ENCODE results near the gene GUCY1A2.

The GUCY1A2 gene

DNA sequence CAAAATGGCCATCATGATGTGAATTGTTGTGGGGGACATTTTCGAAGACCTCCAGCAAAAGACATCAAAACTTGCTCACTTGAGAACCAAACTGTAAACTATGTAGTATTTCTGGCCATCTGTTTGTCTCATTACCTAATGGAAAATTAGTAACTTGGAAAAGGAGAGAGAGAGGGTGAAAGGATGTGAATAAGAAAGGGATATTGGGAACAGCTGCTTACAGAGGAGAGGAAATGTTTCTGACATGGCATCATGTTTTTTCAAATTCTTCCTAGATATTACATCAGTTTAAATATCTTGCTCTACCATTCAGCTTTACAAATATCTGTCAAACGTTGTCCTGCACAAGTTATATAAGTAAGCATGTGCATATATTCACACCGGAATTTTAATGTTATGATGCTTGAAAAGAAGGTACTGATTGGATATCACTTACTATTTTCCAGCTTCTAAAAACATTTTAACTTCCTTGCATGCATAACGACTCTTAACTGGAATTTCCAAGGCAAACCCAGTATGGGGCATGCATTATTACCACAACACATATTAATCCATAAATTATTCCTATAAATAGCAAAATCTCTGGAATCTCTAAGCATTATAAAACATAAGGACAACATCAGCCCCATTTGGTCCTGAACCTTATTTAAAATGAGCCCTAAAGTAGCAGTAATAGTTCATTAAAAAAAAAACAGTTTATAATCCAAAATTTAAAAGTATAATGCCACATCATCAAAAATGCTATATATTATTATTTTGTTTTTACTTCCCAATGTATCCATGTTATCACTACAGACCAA lies 20.0 kb downstream of the GUCY1A2 start:
- no peak for DNase-seq (ENCODE audit: low read depth)

DNA sequence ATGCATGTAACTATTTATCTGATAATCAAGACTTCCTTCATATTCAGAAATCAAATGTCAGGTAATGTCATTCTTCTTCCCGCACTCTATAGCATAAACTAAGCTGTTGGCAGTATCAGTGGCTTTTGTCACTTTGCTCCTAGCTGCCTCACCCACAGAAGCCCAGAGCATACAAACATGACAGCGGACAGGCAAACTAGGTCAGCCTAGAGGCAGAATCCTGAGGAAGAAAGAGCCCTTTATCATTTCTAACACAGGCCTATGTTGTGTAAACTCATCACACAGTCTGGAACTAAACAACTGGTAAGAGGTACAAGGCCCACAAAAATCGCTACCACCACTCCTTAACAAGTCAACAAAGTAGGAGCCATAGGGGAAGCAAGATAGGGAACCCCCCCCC lies 21.0 kb downstream of the GUCY1A2 start:
- no peak for DNase-seq (ENCODE audit: low read depth)

DNA sequence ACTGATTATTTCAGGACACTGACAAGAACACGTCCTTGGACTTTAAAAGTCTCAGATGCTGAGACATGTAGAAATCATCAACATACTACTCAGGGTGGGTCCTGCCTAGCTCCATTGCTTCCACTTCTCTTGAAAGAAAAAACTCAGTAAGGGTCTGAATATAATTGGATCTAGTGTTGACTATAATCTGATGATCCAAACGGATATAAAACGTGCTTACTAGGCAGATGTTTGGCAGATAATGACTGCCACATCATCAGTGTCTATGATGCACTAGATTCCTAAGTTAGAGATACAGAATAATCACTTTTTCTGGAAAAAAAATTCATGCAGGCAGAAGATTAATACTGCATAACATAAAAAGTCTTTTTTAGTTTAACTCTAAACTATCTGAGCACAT lies 21.6 kb downstream of the GUCY1A2 start:
- no peak for DNase-seq (ENCODE audit: low read depth)

DNA sequence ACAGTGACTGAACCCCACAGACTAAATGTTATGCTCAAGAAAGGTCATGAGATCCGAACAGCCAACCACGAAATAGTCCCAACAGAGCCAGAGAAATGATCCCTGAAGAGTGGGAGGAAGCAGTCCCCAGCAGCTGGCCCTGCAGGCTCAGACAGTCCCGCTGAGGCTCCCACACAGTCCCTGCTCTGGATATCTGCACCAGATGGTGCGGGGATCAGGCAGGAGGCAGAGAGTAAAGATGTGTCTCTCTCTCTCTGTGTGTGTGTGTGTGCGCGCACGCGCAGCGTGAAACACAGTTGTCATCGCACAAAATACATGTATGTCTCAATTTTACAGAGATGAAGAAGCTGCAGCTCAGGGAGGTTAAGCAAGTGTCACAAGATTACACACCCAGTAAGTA lies 27.9 kb downstream of the GUCY1A2 start:
- no peak for DNase-seq (ENCODE audit: low read depth)

DNA sequence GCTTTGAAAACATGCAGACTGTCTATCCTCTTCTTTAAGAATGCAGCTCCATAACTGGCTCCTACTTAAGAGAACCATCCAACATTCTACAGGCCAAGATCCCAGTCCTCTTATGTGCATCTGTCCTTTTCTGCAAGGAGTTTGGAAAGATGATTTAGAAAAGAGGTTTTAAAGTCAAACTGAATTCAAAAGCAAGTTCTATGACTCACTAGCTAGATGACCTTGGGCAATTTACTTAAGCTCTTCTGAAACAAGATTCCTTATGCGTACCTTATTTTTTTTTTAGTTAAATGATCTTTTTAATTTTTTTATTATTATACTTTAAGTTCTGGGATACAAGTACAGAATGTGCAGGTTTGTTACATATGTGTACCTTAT lies 29.2 kb downstream of the GUCY1A2 start:
- DNase-seq (ENCODE audit: low read depth): no peak

DNA sequence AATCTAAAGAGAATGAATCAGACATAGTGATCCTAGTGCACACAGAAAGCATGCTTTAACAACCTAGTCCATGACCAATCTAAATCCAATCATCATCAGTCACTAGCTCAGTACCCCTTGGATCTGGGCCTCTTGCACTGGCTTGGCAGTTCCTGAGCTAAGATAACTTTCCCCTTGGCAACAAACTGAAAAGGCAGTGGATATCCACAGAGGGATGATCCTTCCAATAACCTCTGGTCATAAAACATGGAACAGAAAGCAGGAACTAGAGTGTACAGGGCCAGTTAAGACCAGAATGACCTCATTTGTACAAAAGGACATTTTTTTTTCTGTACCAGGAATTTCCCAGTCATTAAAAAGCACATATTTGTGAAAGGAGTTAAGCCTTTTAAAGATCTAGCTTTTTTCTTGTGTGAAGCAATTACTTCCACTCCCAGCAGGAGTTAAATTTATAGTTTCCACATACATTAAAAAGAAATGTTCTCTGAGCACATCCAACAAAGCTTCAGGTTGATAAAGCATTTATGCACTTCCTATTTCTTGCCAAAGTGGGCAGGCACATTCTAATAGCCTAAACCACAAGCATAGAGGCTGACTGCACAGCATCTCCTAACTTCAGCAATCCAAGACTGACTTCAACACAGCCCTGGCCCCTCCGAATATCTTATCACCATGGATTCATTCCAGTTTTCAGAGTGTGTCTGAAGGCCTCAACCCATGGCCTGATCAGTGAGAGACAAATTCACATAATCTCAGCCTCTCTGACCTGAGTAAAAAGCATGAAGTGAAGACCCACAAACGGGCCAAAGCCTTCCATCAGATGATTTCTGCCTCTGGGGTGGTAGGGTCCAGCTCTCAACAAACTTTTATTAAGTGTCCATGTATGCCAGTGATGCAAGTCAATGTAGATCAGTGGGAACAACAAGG lies 29.9 kb downstream of the GUCY1A2 start:
- DNase-seq (ENCODE audit: low read depth): no peak

DNA sequence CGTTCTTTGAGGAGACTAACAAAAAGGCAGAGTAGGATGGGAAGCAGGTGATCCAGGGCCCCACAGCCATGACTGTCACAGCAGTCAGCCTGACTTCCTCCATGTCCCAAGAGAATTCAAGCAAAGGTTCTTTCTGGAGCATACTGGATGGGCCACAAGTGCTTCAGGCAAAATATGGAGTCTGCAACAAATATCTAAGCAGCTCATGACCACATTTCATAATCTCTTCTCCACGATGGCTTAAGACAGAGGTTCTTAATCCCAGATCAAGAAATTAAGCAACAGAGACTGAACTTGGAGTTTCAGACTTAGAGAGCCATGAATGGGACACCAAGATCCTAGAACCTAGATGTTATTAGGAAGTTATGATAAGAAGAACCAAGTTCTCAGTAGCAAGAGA lies 31.6 kb downstream of the GUCY1A2 start:
- DNase-seq (ENCODE audit: low read depth): no peak

DNA sequence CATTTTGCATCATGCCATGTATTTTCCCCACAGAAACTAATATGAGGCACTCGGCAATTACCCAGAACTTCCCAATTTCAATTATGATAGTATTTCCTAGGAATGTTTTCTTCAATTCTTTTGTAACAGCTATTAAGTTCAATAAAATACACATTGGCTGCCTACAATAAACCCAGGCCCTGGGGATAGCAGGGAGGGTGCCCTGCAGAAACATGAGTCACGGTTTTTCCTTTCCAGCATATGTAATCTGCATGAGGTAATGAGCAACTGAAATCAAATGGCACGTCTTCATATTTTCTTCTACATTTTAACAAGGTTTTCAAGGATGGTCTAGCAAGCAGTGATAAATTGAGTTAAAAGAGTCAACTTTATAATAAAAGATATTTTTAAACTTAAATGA lies 32.0 kb downstream of the GUCY1A2 start:
- DNase-seq (ENCODE audit: low read depth): no peak

DNA sequence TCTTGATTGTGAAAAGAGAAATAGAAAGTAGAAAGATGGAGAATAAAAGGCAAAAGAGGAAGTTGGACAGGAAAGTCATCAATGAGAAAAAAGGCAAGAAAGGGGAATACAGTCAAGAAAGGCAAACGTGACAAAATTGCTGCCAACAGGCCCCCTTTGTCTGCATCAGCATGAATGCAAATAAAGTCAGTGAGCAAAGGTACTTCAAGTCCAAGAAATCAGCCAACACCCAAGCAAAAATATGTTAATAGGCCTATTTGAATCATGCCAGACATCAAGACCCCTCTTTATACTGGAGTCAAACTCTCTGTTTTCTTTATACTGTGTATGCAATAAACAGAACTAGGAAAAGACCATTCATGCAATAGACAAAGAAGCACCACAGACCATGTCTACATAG lies 34.3 kb downstream of the GUCY1A2 start:
- no peak for DNase-seq (ENCODE audit: low read depth)

DNA sequence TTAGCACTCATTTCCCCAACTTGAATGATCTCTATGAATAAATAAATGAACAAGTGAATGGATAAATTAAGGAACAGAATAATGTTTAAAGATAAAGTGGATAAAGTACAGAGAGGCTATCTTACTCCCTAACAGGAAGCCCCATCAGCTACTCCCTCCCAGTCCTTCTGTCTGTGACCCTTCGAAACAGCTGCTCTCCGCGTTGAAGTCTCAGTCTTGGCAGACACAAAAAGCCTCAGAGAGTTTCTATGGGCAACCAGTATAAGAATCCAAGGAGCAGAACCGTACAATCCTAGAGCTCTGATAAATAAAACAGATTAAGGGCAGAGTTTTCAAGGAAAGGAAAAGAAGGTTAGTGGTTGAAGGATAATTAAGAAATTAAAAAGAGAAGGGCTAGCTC lies 35.0 kb downstream of the GUCY1A2 start:
- no peak for DNase-seq (ENCODE audit: low read depth)

DNA sequence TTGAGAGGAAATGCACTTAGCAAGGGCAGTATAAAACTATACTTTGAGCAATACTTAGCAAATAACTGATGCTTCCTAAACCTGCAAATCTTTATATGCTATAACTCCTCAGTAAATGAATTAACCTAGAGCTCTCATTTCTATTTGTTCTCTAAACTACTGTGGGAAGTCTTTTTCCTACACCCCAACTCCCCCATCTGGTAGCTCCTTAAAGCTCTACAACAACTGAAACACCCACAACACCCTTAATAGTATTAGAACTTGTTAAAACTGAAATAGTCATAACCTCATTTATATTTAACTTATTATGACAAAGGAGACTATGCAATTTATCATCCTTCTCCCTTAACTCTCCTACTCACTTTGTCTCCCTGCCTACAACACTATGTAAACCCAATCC lies 43.4 kb downstream of the GUCY1A2 start:
- DNase-seq (ENCODE audit: low read depth): no peak

DNA sequence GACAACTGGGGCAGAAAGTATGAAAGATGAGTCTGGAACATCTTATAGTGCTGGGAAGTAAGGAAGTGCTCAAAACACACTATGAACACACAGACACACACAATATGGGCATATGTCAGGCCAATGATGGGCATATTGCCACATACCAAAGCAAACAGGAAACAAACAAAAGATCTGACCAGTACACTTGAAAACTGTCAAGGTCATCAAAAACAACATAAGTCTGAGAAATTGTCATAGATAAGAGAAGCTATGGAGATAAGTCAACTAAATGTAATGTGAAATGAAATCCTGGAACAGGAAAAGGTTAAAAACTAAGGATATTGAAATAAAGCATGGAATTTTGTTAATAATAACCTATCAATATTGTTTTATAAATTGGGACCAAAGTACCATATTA lies 46.4 kb downstream of the GUCY1A2 start:
- no peak for DNase-seq (ENCODE audit: low read depth)

DNA sequence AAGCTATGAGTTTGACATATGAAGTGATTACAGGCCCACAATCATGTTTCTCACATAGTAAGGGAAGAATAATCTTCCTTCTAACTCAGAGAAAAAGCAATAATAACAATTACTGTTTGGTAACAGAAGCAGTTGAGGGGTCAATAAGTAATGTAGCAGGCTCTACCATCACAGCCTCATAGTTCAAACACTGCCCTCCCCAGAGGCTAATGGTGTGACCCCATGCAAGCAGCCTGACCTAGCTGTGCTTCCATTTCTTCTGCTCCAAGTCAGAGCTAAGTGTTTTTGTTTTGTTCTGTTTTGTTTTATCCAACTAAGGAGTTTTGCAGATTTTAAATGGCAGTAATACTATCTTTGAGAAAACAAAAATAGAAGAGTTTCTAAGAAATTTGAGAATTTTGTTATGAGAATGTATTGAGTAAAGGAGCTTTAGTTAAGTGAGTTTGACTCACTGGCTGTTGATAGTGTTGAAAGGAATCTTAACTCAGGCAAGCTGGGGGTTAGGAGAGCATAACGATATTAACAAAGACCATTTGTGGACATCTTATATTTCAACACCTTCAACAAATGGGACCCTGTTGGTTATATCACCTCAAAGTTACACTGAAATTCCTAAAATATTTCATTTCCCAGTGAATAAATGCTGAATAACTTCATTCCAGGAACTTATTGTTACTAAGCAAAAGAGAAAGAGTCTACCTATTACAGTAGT lies 48.5 kb downstream of the GUCY1A2 start:
- DNase-seq (ENCODE audit: low read depth): no peak

DNA sequence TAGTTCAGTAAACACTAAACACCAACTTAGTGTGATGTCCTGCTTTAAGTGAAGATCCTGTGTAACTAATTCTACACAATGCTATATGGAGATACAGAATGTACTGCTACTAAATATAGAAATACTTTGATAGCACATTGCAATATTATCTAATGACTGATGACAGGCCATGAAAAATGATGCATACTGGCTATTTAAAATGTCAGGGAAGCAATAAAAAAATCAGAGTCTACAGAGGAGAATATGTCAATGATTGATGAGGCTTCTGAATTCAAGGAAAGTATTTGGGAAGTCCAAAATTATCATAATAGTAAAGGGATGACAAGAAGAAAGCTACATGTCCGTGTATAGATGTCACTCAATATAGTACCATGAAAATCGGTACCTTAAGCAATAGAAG lies 55.3 kb downstream of the GUCY1A2 start:
- no peak for DNase-seq (ENCODE audit: low read depth)

DNA sequence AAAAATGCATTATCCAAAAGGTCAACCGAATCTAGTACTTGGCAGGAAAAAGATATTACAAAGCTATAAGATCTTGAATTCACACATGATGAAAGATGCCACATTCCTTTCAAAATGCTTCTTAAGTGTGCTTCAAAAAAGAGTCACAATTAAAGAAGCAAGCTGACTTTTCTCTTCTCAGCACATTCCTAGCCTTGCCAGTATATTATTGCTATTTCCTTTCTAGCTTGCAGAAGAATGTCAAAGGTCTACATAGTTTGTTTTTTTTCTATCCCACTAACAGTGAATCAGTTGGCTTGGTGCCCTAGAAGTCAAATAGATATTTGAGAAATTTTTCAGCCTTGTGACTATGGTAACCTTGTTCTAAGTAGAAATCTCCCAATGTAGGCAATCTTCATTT lies 56.8 kb downstream of the GUCY1A2 start:
- no peak for DNase-seq (ENCODE audit: low read depth)

DNA sequence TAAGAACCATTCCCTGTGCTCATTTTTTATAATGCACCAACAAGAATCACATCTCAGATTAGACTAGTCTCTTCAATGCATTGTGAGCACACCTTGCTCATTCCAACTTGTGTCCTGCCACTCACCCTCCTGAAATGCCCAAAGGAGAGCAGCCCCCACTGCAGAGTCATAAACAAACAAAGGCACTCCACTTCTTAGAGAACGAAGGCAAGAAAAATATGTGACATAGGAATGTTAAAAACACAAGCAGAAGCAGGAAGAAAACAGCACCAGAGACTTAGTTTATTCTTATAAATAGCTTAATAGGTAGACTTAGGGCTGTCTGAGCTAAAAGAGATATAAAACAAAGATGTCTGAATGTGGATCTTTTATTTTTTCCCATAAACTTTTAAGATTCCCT lies 57.2 kb downstream of the GUCY1A2 start:
- DNase-seq (ENCODE audit: low read depth): no peak

DNA sequence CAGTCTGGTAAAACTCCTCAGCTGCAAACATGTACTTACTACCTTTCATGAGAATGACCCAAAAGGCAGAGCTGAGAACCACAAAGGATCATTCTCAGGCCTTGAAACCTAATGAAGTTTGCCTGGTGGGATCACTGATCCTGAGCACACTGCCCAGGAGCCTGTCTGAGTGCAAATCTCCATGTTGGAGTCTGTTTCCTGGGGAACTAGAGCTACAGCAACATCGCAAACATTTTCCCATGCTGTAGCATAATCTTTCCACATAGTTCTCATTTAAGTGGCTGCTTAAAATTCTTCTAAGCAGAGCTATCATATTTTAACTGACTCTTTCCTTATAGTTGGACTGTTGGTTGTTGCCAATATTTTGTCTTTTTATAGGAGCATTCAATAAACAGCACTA lies 58.5 kb downstream of the GUCY1A2 start:
- DNase-seq (ENCODE audit: low read depth): no peak

DNA sequence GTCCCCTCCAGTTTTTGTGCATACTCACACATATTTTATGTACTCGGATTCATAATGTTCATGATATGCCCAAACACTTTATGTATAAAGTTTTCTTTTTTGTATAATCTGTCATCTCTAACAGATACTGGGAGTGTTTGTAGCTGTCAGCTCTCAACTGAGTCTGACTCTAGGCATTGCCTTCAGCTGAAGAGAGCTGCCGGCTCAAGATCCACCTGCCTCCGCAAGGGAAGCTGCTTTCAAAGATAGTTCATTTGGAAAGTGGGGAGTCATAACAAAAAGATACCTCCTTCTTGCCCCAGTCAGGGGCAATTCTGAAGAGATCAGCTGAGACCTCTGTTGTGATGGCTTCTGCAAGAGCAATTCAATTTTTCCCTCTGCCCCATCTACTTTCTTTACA lies 58.9 kb downstream of the GUCY1A2 start:
- no peak for DNase-seq (ENCODE audit: low read depth)

DNA sequence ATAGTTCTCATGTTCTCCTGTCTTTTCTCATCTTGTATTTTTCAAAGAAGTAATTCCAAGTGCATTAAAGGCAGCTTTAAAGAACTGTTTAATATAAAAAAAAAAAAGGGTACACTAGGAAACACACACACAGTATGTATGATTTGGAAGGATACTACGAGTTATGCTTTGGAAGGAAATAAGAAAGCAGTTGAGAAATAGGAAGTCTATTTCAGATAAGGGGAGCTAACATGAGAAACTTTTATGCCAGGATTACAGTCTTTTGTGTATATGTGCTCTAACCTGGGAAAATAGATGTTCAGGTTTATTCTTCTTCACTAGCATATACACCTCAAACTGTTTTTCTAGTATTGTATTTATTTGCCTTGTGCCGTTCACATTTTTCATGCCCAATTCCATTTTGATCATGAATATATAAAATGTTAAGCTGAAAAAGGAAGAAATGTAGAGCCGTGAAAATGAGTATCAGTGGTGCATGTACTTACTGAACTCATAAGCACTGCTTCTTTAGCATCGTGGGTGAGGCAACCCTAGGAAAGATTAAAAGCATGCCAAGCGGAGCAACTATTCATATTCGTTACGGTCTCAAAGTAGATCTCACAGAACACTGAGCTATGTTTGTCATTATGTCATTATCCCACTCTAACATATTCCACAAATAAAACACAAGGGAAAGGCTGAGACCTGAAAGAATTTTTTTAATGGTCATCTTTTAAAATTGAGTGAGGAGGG lies 59.6 kb downstream of the GUCY1A2 start:
- DNase-seq (ENCODE audit: low read depth): no peak

DNA sequence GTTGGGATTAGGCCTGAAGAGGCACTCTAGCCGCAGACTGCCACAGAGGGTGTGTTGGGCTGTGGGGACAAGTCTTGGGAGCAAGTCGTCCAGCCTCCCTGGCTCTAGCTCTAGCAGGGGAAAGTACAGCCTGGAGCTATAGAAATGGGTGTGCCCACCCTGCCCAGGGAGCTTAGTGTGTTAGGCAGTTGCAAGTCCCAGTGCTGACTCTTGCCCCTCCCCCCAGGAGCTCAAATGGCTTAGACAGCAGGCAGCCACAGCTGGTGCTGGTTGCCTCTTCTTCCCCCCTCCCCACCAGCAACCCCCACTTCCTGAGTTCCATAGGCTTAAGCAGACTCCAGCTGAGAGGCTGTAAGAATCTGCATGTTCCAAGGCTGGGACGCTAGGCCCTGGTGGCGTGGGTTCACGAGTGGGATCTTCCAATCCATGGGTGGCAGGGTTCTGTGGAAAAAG lies 61.2 kb downstream of the GUCY1A2 start:
- no peak for DNase-seq (ENCODE audit: low read depth)

DNA sequence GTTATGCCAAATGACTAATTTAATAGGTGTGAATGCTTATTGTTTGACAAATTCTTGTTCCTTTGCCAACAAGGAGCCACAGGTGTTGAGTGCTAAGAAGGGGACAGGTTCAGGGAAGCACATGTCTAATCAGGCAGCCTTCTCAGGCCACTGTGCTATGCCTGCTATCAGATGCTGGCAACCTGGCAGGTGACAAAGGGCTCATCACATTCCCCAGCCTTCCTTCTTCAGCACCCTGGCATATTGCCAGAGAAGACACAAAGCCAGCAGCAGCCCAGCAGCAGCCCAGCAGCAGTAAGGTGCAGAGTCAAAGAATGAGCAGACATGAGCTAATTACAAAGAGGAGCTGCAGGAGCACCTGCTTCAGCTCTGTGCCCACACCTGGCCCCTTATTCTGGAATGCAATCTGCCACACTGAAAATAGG lies 68.2 kb downstream of the GUCY1A2 start:
- DNase-seq (ENCODE audit: low read depth): no peak

DNA sequence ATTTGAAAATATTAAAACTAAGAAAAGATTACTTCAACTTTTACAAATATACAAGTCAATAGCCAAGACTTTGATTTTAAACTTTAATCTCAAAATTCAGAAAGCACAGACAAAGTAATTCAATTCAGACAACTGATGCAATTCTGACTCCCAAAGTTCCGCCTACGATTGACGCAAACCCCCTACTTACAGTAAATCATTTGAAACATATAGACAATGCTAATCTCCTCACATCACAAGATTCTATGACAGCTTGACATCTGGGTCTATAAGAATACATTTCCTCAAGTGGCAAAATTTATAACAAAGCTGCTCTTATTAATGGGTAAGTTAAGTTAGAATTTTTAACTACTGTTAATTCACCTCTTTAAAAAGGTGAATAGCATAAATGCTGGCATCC lies 75.2 kb downstream of the GUCY1A2 start:
- DNase-seq (ENCODE audit: low read depth): no peak

Measured in activated T-cell treated with anti-CD3 and anti-CD28 coated beads for 24 hours (primary cell).